Glomerular visceral epithelial cell (primary cell): ENCODE measurements around the gene SPATA24.
A peak's percentile ranks its signal among the peaks of the same experiment; 100 is the strongest.
"Not testable (repeated sequence)": the region's sequence is repeated elsewhere in the genome, so short reads cannot be mapped to it uniquely, and the experiment has no call there.

Experiments
- DNase-seq: peaks from one replicate; pipeline ENCODE4 v3.0.0-alpha.2; 2016; ENCODE audit errors: extremely low spot score

SPATA24 gene, protein sequence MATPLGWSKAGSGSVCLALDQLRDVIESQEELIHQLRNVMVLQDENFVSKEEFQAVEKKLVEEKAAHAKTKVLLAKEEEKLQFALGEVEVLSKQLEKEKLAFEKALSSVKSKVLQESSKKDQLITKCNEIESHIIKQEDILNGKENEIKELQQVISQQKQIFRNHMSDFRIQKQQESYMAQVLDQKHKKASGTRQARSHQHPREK

DNA sequence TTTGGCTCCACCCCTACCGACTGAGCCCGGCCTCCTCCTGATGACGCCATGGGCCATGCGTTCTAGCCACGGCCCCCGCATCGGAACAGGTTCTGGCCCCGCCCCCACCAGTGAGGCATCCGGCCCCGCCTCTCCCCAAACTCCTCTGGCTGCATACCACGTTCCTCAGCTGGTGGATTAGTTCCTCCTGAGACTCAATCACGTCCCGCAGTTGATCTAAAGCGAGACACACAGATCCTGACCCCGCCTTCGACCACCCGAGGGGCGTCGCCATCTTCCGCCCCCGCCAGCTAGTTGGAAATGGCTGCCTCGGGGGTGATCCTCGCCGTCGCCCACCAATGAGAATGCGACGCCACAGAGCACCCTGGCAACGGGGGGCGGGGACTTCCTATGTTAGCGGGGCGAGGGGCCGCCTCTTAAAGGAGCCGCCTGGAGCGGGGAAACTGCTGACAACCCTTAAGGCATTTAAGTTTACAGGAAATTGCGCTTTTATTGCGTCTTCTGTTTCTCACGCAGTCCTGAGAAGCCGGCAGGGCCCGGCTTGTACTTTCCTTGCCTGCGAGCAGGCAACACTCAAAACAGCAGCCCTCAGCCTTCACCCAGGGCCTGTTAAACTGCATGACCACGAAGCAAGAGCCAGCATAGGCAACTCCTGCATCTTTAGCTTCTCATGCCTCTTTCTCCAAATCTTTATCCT lies at the start of gene SPATA24:
Gene SPATA24 (minus strand): TSS at position 303 of the 697 bp plus-strand sequence. CDS start 29 bp downstream, at position 274.
- DNase-seq = peak; percentile 97

DNA sequence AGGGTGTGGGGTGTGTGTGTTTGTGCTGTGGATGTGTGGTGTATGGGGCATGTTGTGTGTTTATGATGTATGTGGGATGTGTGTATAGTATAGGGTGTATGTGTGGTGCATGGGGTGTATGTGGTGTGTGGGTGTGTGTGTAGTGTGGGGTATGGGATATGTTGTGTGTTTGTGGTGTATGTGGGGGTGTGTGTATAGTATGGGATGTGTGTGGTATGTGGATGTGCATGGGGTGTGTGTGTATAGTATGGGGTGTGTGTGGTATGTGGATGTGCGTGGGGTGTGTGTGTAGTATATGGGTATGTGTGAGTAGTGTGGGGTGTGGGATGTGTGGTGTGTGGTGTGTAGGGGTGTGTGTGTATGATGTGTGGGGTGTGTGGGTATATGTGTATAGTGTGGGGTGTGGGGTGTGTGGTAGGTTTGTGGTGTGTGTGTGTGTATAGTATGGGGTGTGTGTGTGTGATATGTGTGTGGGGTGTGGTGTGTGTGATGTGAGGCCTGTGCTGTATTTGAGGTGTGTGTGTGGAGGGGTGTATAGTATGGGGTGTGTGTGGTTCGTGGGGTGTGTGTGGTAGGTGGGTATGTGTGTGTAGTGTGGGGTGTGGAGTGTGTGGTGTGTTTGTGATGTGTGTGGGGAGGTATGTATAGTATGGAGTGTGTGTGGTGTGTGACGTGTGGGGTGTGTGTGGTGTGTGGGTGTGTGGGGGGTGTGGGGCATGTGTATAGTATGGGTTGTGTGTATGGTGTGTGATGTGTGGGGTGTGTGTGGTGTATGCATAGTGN lies 48.2 kb upstream of the SPATA24 start:
- no peak for DNase-seq

DNA sequence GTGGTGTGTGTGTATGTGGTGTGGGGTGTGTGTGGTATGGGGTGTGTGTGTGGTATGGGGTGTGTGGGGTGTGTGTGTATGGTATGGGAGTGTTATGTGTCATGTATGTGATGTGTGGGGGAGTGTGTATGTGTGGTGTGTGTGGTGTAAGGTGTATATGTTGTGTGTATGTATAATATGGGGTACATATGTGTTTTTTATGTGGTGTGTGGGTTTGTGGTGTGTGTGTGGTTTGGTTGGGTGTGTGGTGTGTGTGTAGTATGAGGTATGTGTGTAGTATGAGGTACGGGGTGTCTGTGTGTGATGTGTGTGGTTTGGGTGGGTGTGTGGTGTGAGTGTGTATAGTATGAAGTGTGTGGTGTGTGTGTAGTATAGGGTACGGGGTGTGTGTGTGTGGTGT lies 47.3 kb upstream of the SPATA24 start:
- no peak for DNase-seq

DNA sequence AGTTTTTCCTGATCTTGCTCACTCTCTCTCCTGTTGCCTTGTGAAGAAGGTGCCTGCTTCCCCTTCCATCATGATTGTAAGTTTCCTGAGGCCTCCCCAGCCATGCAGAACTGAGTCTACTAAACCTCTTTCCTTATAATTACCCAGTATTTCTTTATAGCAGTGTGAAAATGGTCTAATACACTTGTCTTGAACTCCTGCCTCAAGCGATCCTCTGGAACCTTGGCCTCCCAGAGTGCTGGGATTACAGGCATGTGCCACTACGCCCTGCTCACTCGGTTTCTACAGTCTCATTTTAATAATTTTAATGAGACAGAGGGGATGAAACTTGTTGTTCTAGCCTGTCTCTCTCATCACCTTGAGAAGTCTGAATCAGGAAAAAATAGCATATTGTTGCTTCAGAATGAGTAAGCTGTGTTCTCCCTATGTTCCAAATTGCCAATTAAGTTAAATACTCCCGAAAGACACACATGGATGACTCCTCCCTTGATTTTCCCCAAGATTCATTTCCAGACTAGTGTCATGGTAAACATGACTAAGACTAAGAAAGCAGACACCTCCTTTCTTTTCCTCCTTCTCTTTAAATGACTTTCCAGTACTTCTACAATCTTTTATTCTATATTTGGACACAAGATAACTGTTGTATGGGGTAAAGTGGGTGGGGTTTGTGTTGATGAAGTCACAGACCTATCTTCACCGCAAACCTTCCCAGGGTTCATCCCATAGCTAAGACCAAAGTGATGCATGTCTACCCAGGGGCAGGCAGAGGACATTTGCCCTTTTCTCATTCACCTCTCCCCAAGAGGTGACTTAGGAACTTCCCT lies 43.3 kb upstream of the SPATA24 start:
- DNase-seq = no peak

DNA sequence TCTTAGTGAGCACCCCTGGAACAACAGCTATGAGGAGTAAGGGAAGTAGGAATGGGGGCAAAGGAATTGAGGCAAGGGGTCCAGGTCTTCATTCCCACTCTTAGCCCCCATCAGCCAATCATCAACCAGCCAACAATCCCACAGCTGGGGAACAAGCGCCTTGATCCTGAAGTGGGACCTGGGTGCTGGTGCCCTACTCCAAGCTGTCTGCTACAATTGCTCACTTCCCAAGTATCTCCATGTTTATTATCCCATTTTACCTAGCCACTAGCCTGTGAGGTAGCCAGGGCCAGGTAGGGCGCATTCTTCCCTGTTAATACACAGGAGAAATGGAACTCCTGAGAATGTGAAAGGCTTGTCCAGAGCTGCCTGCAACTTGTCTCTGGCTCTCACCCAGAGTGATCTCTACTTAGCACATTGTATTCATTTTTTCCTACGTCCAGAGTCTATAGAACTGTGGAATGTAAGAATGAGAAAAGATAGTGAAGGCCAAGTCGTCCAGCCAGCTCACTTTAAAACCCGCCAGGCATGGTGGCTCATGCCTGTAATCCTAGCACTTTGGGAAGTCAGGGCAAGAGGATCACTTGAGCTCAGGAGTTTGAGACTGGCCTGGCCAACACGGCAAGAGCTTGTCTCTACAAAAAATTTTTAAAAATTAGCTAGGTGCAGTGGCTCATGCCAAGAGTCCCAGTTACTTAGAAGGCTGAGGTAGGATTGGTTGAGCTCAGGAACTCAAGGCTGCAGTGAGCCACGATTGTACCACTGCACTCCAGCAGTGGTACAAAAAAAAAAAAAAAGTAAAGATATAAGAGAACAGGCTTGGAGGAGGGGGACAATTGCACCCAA lies 41.7 kb upstream of the SPATA24 start:
- DNase-seq = no peak

DNA sequence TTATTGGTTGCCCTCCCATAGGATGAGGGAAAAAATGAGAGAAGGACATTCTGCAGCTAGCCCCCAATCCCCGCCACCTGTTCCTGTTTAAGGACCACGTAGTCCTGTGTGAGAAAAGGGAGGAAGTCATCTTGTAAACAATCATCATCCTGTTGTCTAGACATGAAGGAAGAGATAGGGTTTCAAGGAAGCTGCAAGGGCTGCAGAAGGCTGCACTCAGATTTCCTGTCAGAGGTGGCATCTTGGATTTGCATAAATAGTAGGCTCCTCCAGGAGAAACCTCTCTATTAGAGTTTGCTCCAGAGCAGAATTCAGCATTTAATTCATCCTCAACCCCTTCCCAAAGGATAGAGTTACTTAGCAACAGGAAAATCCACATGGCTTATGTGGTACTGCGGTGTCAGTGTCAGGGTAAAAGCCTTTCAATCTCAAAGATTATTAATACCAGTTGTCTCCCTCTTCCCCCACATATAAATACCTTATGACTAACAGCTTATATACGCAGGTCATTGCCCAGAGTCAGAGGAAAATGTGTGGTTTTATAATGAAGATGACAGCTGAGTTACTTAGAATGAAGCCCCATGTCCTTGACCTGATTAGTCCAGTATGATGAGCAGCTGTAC lies 40.1 kb upstream of the SPATA24 start:
- peak; percentile 76 for DNase-seq

DNA sequence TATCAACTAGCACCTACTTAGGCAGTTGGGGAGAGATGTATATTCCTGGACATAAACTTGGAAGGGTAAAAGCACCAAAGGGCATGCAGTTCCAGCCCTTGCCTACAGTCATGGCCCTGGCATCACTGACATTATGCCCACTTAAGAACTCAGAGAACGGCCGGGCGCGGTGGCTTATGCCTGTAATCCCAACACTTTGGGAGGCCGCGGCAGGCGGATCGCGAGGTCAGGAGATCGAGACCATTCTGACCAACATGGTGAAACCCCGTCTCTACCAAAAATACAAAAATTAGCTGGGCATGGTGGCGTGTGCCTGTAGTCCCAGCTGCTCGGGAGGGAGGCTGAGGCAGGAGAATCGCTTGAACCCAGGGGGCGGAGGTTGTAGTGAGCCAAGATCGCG lies 36.5 kb upstream of the SPATA24 start:
- DNase-seq = not testable (repeated sequence)

DNA sequence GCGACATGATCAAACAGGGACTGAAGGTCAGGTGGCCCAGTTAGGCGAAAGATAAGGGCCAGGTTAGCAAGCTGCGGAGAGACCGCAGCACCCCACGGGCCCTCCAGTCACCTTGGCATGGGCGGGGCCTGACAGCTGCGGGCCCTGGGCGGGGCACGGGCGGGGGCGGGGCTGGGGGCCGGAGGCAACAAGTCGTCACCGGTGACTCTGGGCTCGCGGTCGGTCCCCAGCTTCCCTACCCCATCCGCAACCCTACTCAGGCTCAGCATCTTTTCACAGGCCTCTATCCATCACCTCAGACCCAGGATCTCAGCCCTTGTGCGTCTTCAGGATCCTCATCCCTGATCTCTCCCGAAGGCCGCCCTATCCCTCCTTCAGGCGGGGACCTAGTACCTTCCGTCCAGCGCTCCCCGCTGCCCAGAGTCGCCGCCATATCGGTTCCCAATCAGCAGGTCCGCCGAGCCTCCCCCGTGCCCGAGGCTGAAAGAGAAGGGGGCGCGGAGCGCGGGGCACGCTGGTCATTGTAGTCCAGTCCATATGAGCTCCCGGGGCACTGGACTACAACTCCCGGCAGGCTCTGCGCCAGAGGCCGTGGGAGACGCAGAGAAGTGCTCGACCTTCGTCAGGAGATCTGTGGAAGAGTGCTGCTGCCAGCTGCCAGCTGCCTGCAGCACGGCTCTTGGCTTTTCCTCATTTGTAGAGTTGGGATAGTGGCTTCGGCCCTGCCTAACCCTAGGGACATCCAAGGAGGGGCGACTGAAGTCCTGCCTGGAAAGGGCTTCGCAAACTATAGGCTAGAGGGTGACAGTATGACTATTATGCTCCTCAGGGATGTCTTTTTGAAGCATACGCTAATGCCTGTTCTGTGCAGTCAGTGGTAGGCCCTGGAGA lies 35.4 kb upstream of the SPATA24 start, which contains the start of gene DNAJC18:
Gene DNAJC18 (minus strand): TSS at position 513 of the 891 bp plus-strand sequence. CDS start 80 bp downstream, at position 433.
- DNase-seq = peak; percentile 88

DNA sequence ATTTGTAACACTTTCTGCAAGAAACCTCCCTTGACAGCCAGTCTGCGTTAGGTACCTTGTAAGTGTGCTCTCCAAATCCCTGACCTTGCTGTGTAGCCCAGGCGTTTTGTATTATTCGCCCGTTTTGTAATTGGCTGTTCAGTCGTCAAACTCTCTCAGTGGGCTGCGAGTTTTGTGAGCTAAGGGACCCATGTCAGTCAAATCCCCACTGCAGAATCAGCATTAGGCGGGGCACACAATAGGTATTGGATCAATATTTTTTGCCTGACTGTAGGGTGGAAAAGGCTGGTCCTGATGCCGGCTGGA lies 34.8 kb upstream of the SPATA24 start:
- DNase-seq = no peak

DNA sequence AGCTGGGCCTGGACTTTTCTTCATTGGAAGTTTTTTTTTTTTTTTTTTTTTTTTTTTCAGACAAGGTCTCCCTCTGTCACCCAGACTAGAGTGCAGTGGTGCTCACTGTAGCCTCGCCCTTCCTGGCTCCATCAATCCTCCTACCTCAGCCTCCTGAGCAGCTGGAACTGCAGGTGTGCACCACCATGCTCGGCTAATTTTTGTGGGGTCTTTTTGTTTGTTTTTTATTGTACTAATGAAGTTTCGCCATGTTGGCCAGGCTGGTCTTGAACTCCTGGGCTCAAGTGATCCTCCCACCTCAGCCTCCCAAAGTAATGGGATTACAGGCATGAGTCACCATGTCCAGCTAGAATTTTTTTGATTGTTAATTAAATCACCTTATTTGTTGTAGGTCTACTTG lies 31.8 kb upstream of the SPATA24 start:
- DNase-seq = no peak

DNA sequence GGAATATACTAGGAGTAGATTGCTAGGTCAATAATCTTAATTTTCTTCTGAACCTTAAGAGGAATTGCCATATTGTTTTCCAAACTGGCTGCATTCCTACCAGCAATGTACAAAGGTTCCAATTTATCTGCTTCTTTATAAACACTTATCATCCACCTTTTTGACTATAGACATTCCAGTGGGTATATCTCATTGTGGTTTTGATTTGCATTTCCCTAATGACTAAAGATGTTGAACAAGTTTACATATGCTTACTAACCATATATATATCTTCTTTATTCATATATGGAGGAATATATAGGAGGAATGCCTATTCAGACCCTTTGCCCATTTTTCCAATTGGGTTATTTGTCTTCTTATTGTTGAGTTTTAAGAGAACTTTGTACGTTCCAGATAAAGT lies 27.8 kb upstream of the SPATA24 start:
- no peak for DNase-seq

DNA sequence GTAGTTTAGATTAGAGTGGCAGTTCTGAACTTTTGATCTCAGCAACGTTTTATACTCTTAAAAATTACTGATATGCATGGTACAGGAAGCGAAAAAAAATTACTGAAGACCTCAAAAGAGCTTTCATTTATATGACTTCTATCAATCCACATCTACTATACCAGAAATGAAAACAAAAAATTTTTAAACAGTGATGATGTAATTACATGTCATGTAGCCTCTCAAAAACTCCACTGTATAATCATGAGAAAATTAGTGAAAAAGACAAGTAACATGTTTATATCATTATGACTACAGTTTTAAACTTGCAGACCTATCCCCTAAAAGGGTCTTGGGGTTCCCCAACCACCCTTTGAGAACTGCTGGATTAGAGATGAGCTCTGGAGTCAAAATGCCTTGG lies 26.1 kb upstream of the SPATA24 start:
- DNase-seq = no peak

DNA sequence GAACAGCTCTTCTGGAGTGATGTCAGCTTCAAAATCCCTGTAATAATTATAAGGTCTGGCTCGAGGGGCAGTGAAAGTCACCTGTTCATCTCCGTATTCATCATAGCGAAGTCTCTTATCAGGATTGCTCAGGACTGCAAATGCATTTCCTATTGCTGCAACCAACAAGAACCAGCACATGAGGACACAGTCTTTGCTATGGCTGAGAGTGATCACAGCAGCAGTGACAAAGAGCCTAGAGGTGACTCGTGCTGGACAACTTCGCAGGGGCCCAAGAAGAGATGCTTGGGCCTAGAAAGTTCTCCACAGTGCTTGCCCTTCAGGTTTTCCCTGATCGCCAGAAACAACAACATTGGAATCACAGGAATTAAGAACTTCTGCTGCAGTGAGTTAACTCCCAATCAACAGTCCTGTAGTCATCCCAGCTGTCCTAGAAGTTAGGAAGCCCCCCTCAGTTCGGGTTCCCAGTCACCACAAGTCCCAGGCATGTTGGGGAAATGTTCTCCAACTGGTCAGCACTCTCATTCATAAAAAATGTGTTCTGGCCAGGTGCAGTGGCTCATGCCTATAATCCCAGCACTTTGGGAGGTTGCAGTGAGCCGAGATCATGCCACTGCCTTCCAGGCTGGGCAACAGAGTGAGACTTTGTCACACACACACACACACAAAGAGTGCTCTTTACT lies 22.5 kb upstream of the SPATA24 start:
- peak; percentile 49 for DNase-seq

DNA sequence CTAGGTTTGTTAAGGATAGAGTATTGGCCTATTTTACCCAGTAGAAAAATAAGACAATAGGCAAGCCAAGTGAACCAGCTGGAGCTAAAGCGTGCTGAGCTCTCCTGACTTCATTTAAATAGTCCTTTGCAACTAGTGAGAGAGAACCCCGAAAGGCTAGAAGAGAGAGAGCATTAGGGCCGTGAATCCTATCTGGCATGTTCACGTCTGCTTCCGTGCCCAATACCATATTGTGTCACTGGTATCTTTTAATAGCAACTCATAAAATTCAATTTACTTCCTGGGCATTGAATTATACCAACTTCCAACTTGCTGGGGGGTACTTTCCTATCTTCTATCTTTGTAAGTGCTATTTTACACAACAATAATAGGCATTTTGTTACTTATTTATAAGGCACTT lies 21.6 kb upstream of the SPATA24 start:
- no peak for DNase-seq

DNA sequence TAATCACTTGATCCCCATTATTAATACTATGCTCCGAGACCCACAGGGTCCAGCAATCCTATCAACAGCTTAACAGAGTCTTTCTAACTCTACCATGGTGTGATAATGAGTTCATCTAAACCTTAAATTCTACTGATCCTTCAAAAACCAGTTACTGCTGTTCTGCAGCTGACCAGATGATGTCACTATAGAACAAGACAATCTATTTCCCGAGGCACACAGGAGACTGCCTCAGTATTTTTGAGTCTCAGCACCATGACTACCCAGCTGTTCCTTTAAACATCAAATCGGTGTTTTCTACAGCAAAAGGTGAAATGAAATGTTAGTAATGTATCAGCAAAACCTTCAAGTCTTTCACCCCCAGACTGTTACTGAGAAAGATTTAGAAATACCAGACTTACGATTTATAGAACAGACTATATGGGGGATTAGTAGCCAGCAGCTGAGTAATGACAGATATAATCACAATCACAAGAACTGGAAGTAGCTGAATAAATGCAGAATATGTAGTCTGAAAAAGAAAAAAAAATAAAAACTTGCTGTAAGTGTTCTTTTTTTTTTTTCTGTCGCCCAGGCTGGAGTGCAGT lies 18.5 kb upstream of the SPATA24 start:
- DNase-seq = peak; percentile 77

DNA sequence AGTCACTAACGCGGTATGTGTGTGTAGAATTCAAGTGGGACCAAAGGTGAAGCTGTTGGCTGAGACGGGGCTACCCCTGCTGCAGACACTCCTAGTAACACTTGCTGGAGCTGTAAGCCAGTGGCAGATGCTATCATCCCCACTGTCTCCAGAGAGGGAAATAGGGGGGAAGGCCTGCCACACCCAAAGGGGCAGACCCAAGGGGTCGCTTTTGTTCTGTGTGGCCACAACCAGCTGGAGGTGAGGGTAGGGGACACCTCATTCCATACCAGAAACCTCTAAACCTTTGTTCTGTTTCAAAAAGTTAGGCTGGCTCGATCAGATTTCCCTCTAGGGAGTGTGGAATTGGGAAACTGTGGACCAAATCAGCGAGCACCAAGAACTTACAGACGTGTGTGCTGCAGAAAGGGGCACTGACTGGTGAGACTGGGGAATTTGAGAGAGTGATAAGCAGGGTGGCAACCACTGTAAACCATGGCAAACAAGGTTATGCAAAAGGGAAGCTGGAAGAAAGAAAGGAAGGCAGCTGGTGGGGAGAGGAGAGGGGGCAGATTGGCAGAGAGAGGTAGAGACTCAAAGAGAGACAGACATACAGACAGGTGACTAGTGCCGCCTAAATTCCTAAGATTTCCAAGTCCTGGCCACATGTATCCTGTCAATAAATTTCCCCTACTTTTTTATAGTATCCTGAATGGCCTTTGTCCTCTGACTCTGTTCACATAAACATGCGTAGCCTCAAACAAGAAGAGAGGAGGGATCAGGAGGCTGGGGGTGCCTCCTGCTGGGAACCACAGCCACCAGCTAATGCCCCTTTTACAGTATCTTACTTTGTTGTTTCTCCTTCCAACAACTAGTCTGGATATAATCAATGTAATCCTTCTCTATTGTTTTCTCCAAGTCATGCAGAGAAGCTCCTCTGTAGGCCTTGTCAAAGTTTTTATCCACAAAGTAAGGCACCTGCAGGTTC lies 15.6 kb upstream of the SPATA24 start:
- no peak for DNase-seq

DNA sequence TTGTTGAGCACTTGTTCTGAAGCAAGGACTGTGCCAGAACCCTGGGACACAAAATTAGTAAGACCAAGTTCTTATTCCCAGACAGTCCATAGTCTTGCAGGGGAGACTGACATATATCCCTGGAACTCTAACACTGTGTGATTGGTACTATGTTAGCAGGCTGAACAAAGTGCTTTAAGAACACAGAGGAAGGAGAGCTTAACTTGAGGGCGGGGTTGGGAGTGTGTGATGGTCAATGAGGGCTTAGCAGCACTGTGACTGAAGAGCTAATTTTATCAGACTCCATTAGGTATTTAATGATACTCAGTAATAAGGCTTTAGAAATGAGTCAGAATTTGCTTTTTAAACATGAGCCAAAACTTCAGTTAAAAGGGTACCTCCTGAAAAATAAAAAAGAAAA lies 14.9 kb upstream of the SPATA24 start:
- DNase-seq = no peak
